K562 (cell line): ENCODE data around the gene LMAN2.

Source experiments
- FOXM1 ChIP-seq, 2 experiments: fragments of 450-650 bp in 1 of 2; sonication (generic) in 1 of 2; formaldehyde crosslinking in 1 of 2; IDR thresholded peaks; 2 replicates each; pipeline versions ENCODE4 v1.6.1 to v1.9.0; 2017 to 2022; ENCODE audit warnings: low read depth in 2 of 2, mild to moderate bottlenecking in 2 of 2, missing genetic modification reagents in 1 of 2, moderate library complexity in 1 of 2
- GABPA ChIP-seq: fragments of 200-800 bp; sonication (Bioruptor generic); conservative IDR thresholded peaks from 2 replicates; pipeline ENCODE4 v1.6.1; 2016; ENCODE audit warnings: low read depth, missing genetic modification characterization, missing compliant biosample characterization
- JUN ChIP-seq, 2 experiments: sonication (generic) in 1 of 2; formaldehyde crosslinking in 1 of 2; IDR thresholded peaks; 2 replicates each; pipeline versions ENCODE4 v1.6.1 to v1.8.0; 2012 to 2022; ENCODE audit warnings: borderline replicate concordance in 2 of 2, mild to moderate bottlenecking in 2 of 2, improper control_type of control experiment in 1 of 2, low read depth in 1 of 2, low read length in 1 of 2, missing genetic modification reagents in 1 of 2
- LARP7 ChIP-seq: fragments of 450-650 bp; IDR thresholded peaks from 2 replicates; pipeline ENCODE4 v1.6.1; 2016
- SMARCC2 ChIP-seq: fragments of 450-650 bp; IDR thresholded peaks from 2 replicates; pipeline ENCODE4 v1.6.1; 2017; ENCODE audit warnings: antibody characterized with exemption, moderate library complexity, mild to moderate bottlenecking, low read depth
- SPI1 ChIP-seq: IDR thresholded peaks from 2 replicates; pipeline ENCODE4 v1.6.1; 2011; ENCODE audit warnings: low read depth, low read length, control low read depth, borderline replicate concordance
- ZBTB8A ChIP-seq: fragments of 450-650 bp; IDR thresholded peaks from 2 replicates; pipeline ENCODE4 v1.6.1; 2018; ENCODE audit warnings: mild to moderate bottlenecking, moderate library complexity; ENCODE audit not compliant: partially characterized antibody
- ZC3H4 ChIP-seq: sonication (generic); formaldehyde crosslinking; IDR thresholded peaks from 2 replicates; pipeline ENCODE4 v1.9.0; 2021; ENCODE audit warnings: missing genetic modification reagents, borderline replicate concordance
- ZNF311 ChIP-seq: fragments of 250-450 bp; sonication (Bioruptor Pico); IDR thresholded peaks from 2 replicates; pipeline ENCODE4 v1.4.0; 2020; ENCODE audit warnings: mild to moderate bottlenecking, moderate library complexity
- ZNF583 ChIP-seq: fragments of 250-450 bp; sonication (Bioruptor Pico); IDR thresholded peaks from 2 replicates; pipeline ENCODE4 v1.4.0; 2020
- TF ChIP-seq, protein P1 (sequence below): fragments of 200-800 bp; sonication (Bioruptor generic); IDR thresholded peaks from 2 replicates; pipeline ENCODE4 v1.6.1; 2017; ENCODE audit warnings: missing genetic modification characterization, missing compliant biosample characterization
- TF ChIP-seq, protein P2 (sequence below), 3 experiments: IDR thresholded peaks in 2 of 3; conservative IDR thresholded peaks in 1 of 3; 2 replicates each; pipeline ENCODE4 v1.5.1; 2011 to 2012; ENCODE audit warnings: low read length in 3 of 3, mild to moderate bottlenecking in 3 of 3, control low read depth in 2 of 3, improper control_type of control experiment in 1 of 3, inconsistent platforms in 1 of 3, low read depth in 1 of 3, mixed read lengths in 1 of 3, moderate library complexity in 1 of 3; ENCODE audit not compliant: insufficient read depth in 2 of 3
- TF ChIP-seq, protein P3 (sequence below), 2 experiments: fragments of 450-650 bp; formaldehyde crosslinking in 1 of 2; IDR thresholded peaks; 2 replicates each; pipeline versions ENCODE4 v1.4.0 to v1.6.1; 2014 to 2020; ENCODE audit warnings: mild to moderate bottlenecking in 2 of 2, borderline replicate concordance in 1 of 2, low read depth in 1 of 2
- TF ChIP-seq, protein P4 (sequence below), 2 experiments: IDR thresholded peaks; 2 replicates each; pipeline ENCODE4 v1.6.1; 2012; ENCODE audit warnings: improper control_type of control experiment in 2 of 2, low read depth in 2 of 2, low read length in 2 of 2, borderline replicate concordance in 1 of 2

DNA sequence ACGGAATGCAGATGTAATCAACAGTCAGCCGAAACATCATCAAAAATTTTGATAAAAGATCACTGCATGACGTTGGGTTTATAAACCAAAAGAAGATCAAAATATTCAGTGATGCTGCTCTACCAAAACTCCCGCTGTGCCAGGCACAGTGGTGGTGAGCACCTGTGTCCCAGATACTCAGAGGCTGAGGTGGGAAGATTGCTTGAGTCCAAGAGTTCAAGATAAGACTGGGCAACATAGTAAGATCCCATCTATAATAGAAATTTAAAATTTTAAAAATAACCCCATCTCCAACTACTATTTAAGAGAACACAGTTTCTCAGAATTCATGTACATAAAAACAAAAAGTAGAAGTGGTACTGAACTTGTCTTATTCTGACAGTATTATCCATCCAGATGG lies 3.8 kb downstream of the LMAN2 start:
- TF ChIP-seq, protein P1, sequence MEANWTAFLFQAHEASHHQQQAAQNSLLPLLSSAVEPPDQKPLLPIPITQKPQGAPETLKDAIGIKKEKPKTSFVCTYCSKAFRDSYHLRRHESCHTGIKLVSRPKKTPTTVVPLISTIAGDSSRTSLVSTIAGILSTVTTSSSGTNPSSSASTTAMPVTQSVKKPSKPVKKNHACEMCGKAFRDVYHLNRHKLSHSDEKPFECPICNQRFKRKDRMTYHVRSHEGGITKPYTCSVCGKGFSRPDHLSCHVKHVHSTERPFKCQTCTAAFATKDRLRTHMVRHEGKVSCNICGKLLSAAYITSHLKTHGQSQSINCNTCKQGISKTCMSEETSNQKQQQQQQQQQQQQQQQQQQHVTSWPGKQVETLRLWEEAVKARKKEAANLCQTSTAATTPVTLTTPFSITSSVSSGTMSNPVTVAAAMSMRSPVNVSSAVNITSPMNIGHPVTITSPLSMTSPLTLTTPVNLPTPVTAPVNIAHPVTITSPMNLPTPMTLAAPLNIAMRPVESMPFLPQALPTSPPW (CRISPR knock-in tag) = no peak
- no peak for TF ChIP-seq LARP7
- no peak for TF ChIP-seq ZBTB8A
- no peak for TF ChIP-seq ZNF311 (CRISPR knock-in tag)
- no peak for TF ChIP-seq FOXM1 (IDR thresholded peaks at IDR 0.05; ENCODE audit: low read depth)
- no peak for TF ChIP-seq FOXM1 (CRISPR knock-in tag; IDR thresholded peaks at IDR 0.05; ENCODE audit: low read depth)
- TF ChIP-seq, protein P2, sequence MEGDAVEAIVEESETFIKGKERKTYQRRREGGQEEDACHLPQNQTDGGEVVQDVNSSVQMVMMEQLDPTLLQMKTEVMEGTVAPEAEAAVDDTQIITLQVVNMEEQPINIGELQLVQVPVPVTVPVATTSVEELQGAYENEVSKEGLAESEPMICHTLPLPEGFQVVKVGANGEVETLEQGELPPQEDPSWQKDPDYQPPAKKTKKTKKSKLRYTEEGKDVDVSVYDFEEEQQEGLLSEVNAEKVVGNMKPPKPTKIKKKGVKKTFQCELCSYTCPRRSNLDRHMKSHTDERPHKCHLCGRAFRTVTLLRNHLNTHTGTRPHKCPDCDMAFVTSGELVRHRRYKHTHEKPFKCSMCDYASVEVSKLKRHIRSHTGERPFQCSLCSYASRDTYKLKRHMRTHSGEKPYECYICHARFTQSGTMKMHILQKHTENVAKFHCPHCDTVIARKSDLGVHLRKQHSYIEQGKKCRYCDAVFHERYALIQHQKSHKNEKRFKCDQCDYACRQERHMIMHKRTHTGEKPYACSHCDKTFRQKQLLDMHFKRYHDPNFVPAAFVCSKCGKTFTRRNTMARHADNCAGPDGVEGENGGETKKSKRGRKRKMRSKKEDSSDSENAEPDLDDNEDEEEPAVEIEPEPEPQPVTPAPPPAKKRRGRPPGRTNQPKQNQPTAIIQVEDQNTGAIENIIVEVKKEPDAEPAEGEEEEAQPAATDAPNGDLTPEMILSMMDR (IDR thresholded peaks at IDR 0.05 in 2 of 3, conservative IDR thresholded peaks at IDR 0.05 in 1 of 3; ENCODE audit: insufficient read depth in 2 of 3, low read depth in 1 of 3, low read length in 3 of 3) = no peak
- no peak for TF ChIP-seq ZNF583 (CRISPR knock-in tag)
- TF ChIP-seq GABPA = no peak
- TF ChIP-seq, protein P3, sequence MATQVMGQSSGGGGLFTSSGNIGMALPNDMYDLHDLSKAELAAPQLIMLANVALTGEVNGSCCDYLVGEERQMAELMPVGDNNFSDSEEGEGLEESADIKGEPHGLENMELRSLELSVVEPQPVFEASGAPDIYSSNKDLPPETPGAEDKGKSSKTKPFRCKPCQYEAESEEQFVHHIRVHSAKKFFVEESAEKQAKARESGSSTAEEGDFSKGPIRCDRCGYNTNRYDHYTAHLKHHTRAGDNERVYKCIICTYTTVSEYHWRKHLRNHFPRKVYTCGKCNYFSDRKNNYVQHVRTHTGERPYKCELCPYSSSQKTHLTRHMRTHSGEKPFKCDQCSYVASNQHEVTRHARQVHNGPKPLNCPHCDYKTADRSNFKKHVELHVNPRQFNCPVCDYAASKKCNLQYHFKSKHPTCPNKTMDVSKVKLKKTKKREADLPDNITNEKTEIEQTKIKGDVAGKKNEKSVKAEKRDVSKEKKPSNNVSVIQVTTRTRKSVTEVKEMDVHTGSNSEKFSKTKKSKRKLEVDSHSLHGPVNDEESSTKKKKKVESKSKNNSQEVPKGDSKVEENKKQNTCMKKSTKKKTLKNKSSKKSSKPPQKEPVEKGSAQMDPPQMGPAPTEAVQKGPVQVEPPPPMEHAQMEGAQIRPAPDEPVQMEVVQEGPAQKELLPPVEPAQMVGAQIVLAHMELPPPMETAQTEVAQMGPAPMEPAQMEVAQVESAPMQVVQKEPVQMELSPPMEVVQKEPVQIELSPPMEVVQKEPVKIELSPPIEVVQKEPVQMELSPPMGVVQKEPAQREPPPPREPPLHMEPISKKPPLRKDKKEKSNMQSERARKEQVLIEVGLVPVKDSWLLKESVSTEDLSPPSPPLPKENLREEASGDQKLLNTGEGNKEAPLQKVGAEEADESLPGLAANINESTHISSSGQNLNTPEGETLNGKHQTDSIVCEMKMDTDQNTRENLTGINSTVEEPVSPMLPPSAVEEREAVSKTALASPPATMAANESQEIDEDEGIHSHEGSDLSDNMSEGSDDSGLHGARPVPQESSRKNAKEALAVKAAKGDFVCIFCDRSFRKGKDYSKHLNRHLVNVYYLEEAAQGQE (IDR thresholded peaks at IDR 0.05; ENCODE audit: borderline replicate concordance) = no peak
- TF ChIP-seq, protein P3 (CRISPR knock-in tag; IDR thresholded peaks at IDR 0.05; ENCODE audit: low read depth) = no peak
- TF ChIP-seq ZC3H4 (CRISPR knock-in tag) = no peak
- TF ChIP-seq, protein P4, sequence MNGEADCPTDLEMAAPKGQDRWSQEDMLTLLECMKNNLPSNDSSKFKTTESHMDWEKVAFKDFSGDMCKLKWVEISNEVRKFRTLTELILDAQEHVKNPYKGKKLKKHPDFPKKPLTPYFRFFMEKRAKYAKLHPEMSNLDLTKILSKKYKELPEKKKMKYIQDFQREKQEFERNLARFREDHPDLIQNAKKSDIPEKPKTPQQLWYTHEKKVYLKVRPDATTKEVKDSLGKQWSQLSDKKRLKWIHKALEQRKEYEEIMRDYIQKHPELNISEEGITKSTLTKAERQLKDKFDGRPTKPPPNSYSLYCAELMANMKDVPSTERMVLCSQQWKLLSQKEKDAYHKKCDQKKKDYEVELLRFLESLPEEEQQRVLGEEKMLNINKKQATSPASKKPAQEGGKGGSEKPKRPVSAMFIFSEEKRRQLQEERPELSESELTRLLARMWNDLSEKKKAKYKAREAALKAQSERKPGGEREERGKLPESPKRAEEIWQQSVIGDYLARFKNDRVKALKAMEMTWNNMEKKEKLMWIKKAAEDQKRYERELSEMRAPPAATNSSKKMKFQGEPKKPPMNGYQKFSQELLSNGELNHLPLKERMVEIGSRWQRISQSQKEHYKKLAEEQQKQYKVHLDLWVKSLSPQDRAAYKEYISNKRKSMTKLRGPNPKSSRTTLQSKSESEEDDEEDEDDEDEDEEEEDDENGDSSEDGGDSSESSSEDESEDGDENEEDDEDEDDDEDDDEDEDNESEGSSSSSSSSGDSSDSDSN (IDR thresholded peaks at IDR 0.05; ENCODE audit: borderline replicate concordance in 1 of 2, low read depth in 2 of 2, low read length in 2 of 2) = no peak
- no peak for TF ChIP-seq SMARCC2
- no peak for TF ChIP-seq SPI1
- no peak for TF ChIP-seq JUN (IDR thresholded peaks at IDR 0.05; ENCODE audit: borderline replicate concordance, low read depth, low read length)
- TF ChIP-seq JUN (CRISPR knock-in tag; IDR thresholded peaks at IDR 0.05; ENCODE audit: borderline replicate concordance) = no peak
